ENCODE measurements around the gene NT5C. TPM values are rescaled to one million over a fixed set of nuclear protein-coding genes. Genes with fewer than 3 reads are reported as not detected.

The NT5C gene
- total RNA-seq, 1 experiment from 2014 or later: 28.7 TPM

DNA sequence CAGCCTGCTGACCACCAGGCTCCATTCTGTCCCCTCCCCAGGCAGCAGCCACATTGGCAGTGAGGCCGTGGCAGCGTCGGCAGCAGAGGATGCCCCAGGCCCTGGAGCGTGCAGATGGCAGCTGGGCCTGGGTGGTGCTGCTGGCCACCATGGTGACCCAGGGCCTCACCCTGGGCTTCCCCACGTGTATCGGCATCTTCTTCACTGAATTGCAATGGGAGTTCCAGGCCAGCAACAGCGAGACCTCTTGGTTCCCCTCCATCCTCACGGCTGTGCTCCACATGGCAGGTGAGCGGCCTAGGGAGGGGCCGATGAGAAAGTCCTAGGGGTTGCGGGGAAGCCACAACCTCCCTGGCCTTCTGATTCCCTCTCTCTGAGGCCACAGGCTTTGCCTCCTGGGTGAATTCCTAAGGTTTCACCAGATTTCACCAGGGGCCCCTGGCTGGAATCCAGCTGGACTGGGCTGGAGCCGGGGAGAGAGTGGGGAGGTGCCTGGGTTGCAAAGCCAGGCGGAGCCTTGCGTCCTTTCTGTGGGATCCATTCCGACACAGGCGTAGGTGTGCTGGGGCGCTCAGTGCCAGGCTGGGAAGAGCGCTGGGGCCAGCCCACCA is 37.9 kb downstream of the NT5C start:
- no peak for DNase-seq (ENCODE audit: low read depth)

DNA sequence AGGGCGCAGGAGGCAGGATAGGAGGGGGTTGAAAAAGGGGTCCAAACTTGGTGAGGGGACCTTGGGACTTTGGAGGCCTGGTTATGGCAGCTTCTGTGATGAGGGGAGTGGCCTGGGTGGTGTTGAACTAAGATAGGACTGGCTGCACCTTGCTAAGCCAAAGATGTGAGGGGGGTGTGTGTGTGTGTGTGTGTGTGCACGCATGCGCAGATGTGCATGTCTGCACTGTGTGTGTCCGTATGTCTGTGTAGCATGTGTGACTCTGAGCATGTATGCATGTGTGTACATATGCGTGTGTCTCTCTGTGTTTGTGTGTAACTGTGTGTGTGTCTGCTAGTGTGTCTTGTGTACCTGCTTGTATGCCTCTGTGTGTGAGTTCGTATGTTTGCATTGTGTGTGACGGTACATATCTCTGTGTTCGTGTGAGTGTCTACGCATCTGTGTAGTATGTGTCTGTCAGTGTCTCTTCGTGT is 39.7 kb downstream of the NT5C start:
- no peak for DNase-seq (ENCODE audit: low read depth)

DNA sequence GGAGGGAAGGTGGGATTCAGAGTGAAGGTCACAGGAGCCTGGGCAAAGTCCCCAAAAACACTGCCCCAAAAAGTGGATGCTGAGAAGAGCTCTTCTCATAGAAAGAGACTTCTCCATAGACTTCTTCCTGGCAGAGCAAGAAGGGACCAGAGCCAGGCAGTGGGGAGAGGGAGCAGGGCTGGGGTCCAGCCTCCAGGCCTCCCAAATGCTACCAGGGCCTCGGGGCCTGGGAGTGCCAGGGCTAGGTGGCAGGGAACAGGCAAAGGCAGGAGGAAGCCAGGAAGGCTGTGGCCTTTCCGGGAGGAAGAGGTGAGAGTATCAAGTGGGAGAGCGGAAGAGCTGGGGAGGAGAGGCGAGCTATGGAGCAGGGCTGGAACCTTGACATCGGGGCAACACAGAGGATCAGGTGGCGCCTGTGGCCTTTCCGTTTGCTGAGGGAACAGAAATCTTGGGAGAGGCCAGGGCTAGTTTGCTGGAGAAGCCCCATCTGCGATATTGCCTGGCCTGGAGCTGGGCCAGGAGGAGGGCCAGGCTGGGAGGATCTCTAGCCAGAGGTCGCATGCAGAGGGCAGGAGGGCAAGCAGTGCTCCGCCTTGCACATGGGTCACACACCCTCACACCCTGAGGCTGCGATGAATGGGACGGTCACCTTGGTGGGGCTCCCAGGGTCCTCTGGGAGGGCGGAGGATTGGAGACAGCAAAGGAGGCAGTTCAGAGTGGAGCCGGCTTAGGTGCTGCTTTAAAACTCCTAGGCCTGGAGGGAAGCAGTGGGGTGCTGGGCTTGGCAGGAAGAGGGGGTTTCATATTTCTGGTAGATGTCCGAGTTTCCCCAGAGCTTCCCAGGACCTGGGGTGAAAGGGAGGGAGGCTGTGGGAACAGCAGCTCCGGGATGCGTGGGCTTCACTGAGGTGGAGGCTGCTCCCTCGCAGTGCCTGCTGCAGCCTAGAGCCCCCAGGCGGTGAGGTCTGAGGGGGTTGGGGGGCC is 40.4 kb downstream of the NT5C start:
- no peak for DNase-seq (ENCODE audit: low read depth)

DNA sequence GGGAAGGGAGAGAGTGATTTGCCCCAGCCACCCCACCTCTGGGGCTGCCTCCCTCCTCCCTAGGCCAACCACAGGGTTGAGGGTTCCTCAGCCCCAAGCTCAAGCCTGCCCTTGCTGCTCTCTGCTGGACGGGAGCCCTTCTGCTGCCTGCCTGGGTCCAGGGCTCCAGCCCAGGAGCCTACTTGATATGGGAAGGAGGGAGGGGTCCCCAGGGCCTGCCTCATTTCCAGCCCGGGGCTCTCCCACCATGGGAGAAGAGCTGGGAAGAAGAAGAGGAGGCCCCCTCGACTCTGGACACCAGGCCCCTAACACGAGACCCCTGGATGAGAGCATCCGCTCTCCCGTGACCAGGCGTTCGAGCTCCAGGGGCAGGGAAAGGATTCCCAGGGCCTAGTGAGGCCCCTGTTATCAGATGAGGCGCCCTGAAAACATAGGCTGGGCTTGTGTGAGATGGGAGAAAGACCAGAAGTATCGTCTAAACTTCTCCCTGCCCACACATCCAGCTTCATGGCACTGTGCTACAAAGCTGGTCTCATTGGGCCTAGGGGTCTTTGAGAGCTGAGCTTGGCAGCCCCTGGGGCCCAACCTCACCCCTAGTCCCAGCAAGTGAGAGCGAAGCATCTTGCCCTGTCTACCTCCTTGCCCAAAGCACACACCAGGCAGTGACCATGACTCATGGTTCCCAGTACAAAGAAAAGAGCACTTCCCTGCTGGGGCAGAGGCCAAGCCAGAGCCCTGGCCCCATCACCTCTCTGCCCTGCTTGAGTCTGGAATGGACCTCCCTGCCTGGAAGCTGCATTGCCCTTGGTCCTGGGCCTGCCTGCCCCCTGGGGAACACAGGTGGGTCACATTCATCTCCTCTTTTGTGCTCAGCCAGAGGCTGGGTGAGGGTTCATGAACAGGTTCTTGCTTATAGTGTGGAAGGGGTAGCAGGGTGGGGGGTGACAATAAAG is 42.8 kb downstream of the NT5C start:
- DNase-seq (ENCODE audit: low read depth): no peak

DNA sequence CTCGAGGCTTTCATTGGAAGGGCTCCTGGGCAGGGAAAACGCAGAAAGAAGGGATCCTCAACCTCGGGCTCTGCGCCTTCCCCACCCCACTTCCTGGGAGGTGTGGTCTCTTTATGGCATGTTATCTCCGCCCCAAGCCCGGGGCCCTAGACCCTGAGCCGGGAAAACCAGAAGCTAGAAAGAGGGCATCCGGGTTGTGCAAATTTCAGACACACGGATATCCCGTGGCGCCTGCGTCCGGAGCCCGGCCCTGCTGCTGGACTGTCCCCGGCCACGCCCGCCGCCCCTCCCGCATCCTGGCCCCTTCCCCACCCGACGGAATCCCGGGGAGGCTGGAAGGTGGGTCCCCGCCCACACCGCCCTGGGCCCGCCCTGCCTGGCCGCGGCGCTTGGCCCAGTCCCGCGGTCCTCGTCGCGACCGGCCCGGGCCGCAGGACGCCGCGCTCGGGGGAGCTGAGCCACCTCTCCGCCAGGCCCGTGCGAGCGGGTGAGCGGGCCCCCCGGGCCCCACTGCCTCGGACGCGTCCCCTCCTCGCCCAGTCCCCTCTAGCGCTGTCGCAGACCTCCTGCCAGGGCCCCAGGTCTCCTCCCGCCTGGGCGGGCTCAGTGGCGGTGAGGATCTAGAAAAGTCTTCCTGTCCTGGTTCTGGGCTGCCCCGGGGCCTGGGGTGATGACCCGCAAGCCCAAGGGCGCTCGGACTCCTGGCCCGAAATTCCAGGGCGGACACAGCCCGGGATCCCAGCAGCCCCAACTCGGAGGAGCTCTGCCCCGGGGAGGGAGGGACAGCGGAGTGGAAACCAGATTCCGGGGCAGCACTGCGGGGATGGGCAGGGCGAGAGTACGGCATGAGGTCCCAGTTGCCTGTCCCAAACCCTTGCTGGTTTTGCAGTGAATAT is 43.7 kb downstream of the NT5C start, which contains the start of gene SLC16A5:
SLC16A5 (plus strand) TSS at position 397 of the 896 bp plus-strand sequence. CDS start 5,683 bp downstream, outside the sequence.
- DNase-seq (ENCODE audit: low read depth): no peak

DNA sequence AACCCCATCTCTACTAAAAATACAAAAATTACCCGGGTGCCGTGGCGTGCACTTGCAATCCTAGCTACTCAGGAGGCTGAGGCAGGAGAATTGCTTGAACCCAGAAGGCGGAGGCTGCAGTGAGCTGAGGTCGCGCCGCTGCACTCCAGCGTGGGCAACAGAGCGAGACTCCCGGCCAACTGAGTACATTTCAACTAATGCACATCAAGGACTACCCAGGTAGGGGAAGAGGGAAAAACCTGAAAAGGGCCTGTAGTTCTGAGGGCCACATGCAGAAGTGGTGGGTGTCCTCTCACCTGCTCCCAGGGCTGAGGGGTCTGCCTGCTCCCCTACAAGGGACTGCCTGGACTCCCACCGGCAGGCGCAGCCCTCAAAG is 44.4 kb downstream of the NT5C start:
- no peak for DNase-seq (ENCODE audit: low read depth)

DNA sequence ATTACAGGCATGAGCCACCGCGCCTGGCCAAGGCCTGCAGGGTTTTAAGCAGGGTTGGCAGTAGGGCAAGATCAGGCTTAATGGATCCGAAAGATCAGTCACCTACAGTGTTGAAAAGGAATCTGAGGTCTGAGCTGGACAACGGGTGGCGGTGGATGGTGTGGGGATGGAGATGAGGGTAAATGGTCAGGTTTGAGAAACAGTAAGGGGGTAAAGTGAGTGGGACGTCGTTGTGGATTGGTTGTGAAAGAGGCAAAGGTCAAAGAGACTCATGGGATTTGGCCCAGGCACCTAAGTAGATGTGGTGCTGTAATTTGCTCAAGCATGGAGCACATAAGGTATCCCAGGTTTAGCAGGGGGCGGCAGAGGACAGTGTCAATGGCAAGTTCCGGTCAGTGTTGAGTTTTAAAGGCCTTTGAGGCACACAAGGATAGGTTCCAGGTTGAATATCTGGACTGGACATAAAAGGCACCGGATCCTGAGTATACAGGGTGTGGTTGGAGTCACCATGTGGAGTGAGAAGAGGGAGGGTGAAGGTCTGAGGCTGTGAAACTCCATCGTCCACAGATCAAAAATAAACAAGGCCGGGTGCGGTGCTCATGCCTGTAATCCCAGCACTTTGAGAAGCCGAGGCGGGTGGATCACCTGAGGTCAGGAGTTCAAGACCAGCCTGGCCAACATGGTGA is 44.9 kb downstream of the NT5C start:
- no peak for DNase-seq (ENCODE audit: low read depth)

DNA sequence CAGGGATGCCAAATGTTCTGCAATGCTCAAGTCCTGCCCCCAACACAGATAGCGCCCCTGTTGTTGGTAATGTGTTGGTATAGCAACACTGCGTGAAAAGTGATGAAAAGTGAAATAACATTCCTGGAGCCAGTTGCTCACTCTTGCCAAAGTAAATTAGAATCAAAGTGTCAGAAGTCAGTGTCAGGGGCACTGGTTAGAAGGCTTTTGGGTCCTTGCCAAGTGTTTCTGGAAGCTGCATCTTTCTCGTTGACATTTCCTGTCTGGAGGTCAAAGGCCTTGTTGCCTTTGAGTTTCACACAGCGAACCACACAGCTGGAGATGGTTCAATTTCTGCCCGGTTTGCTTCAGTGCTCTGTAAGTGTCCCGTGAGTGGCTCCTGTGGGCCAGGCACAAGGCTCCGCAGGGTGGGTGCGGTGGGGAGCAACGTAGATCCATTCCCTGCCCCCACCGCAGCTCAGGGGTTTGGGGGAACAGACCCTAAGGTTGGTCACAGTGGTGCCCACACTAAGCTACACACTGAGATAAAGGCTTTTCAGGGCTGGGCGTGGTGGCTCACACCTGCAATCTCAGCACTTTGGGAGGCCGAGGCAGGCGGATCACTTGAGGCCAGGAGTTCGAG is 47.4 kb downstream of the NT5C start:
- peak; percentile 41 for DNase-seq (ENCODE audit: low read depth)

DNA sequence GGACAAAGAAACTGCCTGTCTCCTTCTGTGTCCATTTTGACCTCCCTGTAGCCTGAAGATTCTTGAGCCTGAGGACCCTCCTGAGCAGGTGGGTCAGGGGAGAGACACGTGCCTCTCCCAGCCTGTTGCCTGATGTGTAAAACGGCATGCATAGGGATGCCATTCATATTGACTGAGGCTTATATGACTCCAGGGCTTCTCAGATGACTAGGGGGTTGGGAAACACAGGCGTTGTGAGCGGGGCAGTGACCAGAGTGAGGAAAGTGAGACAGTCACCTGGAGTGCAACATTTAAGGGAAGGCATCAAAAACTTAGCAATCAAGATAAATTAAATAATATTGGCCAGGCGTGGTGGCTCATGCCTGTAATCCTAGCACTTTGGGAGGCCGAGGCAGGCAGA is 48.9 kb downstream of the NT5C start:
- DNase-seq (ENCODE audit: low read depth): no peak

DNA sequence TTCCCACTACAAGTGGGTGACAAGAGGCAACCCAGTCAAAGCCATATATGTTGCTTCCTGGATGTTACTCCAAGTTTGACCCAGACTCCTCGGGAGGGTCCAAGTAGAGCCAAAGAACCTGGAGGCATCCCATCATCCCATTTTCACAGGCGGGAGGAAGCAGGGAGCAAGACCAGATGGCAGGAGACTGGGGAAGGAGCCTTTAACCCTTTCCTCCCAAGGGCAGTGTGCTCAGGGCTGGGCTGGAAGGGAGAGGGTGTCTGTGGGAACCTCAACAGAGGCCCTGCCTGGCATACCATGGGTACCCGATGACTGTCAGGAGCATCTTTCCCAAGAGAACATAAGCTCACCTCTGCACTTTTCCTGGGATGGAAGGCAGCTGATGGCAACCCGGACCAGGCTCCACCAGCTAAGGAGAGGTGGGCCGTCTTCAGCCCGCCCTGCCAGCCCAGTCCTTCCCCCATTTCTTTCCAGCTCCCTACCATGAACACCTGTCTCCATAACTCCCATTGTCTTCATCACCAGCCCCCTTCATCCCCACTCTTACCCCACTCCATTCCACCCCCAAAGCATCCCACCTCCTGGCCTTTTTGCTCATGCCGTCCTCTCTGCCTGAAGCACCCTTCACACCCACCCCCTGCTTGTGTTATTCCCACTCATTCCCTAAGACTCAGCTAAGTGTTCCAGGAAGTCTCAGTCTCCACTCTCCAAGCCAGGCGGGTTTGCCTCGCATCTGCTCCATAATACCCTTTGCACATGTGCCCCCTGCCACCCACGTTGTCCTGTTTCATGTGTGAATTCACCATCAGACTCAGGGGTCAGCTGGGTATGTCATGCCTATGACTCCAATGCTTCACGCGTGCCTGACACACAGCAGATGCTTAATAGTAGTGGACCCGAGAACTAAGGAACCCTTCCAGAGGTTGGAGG is 49.7 kb downstream of the NT5C start:
- DNase-seq (ENCODE audit: low read depth): no peak

Other genes starting within 250 kb of the NT5C start
- not detected in 2 replicates for gene FADS6, start 238.1 kb downstream of the NT5C start, total RNA-seq (2014; rRNA removed; shearing (Covaris generic))
- gene USH1G, start 208.5 kb downstream of the NT5C start, total RNA-seq (2014; rRNA removed; shearing (Covaris generic)): not detected in 2 replicates
- not detected in 2 replicates for gene OTOP2, start 207.5 kb downstream of the NT5C start, total RNA-seq (2014; rRNA removed; shearing (Covaris generic))
- gene OTOP3, start 195.8 kb downstream of the NT5C start, total RNA-seq (2014; rRNA removed; shearing (Covaris generic)): not detected in 2 replicates
- gene HID1, start 159.0 kb downstream of the NT5C start, total RNA-seq (2014; rRNA removed; shearing (Covaris generic)): 0.39 TPM in 1 of 2 replicates, not detected in the other
- 7.0 and 13.6 TPM in 2 replicates for gene CDR2L, start 144.1 kb downstream of the NT5C start, total RNA-seq (2014; rRNA removed; shearing (Covaris generic))
- gene MRPL58, start 119.1 kb downstream of the NT5C start, total RNA-seq (2014; rRNA removed; shearing (Covaris generic)): 55.7 and 65.0 TPM in 2 replicates
- gene ATP5PD, start 84.8 kb downstream of the NT5C start, total RNA-seq (2014; rRNA removed; shearing (Covaris generic)): 440 and 491 TPM in 2 replicates
- gene KCTD2, start 84.5 kb downstream of the NT5C start, total RNA-seq (2014; rRNA removed; shearing (Covaris generic)): 18.9 and 25.1 TPM in 2 replicates
- gene SLC16A5, start 43.8 kb downstream of the NT5C start, total RNA-seq (2014; rRNA removed; shearing (Covaris generic)): 0.07 TPM in 1 of 2 replicates, not detected in the other
- gene ARMC7, start 21.8 kb downstream of the NT5C start, total RNA-seq (2014; rRNA removed; shearing (Covaris generic)): 4.8 and 6.1 TPM in 2 replicates
- 360 and 365 TPM in 2 replicates for gene JPT1, start 22.8 kb upstream of the NT5C start, total RNA-seq (2014; rRNA removed; shearing (Covaris generic))
- 170 and 171 TPM in 2 replicates for gene SUMO2, start 51.2 kb upstream of the NT5C start, total RNA-seq (2014; rRNA removed; shearing (Covaris generic))
- gene NUP85, start 73.9 kb upstream of the NT5C start, total RNA-seq (2014; rRNA removed; shearing (Covaris generic)): 42.4 and 45.4 TPM in 2 replicates
- 10.2 and 18.1 TPM in 2 replicates for gene GGA3, start 129.9 kb upstream of the NT5C start, total RNA-seq (2014; rRNA removed; shearing (Covaris generic))
- 36.4 and 44.7 TPM in 2 replicates for gene MRPS7, start 130.1 kb upstream of the NT5C start, total RNA-seq (2014; rRNA removed; shearing (Covaris generic))
- 14.3 and 19.4 TPM in 2 replicates for gene MIF4GD, start 139.5 kb upstream of the NT5C start, total RNA-seq (2014; rRNA removed; shearing (Covaris generic))
- 6.7 and 12.5 TPM in 2 replicates for gene SLC25A19, start 157.7 kb upstream of the NT5C start, total RNA-seq (2014; rRNA removed; shearing (Covaris generic))